ENCODE results near the gene SLC10A4. TPM values are rescaled to one million over a fixed set of nuclear protein-coding genes. Genes with fewer than 3 reads are reported as not detected.
"Not testable (repeated sequence)": the region's sequence is repeated elsewhere in the genome, so short reads cannot be mapped to it uniquely, and the experiment has no call there.

SLC10A4 gene
- total RNA-seq, 4 donors from 2014 or later: 0.26 to 0.34 TPM; not detected in 2

- DNase-seq (ENCODE audit: low spot score in 2 of 2): no peak
- TF ChIP-seq CTCF (IDR thresholded peaks at IDR 0.05) (no peak), EP300 (IDR thresholded peaks at IDR 0.05) (no peak), POLR2AphosphoS5 (IDR thresholded peaks at IDR 0.05) (no peak), POLR2A (IDR thresholded peaks at IDR 0.05) (no peak)
- Histone ChIP-seq H3K4me1 (no peaks in the 10 kb centered on the region), H3K4me3 (no peak overlapping the region), H3K36me3 (no peaks in the 10 kb centered on the region), H3K9me3 (no peaks in the 10 kb centered on the region), H3K27ac (no peak overlapping the region), H3K27me3 (no peaks in the 10 kb centered on the region)
- 95% methylated on average over 1 of the region's 1 CpG for WGBS
These were observed 36.5 kb upstream of the SLC10A4 start for GRCh38 chr4:48446642-48447041.

- H3K36me3 ChIP-seq: no peaks in the 10 kb centered on the region
- H3K9me3 ChIP-seq: no peaks in the 10 kb centered on the region
- H3K27ac ChIP-seq: no peak overlapping the region
- 95% methylated on average over 10 of the region's 10 CpGs for whole genome bisulfite sequencing
- H3K4me3 ChIP-seq: no peak overlapping the region
- H3K27me3 ChIP-seq: no peaks in the 10 kb centered on the region
- H3K4me1 ChIP-seq: no peaks in the 10 kb centered on the region
- DNase-seq (ENCODE audit: low spot score in 2 of 2): no peak
- no peak for TF ChIP-seq CTCF (IDR thresholded peaks at IDR 0.05)
- no peak for TF ChIP-seq POLR2AphosphoS5 (IDR thresholded peaks at IDR 0.05)
- TF ChIP-seq EP300 (IDR thresholded peaks at IDR 0.05): no peak
- TF ChIP-seq POLR2A (IDR thresholded peaks at IDR 0.05): no peak
These were observed 34.0 kb upstream of the SLC10A4 start for GRCh38 chr4:48449151-48449550.

GRCh38 chr4:48450740-48451139 lies 32.4 kb upstream of the SLC10A4 start:
- no peak overlapping the region for H3K27ac ChIP-seq
- no peaks in the 10 kb centered on the region for H3K36me3 ChIP-seq
- no peaks in the 10 kb centered on the region for H3K4me1 ChIP-seq
- DNase-seq (ENCODE audit: low spot score in 2 of 2): no peak
- no peaks in the 10 kb centered on the region for H3K27me3 ChIP-seq
- H3K4me3 ChIP-seq: no peak overlapping the region
- H3K9me3 ChIP-seq: no peaks in the 10 kb centered on the region
- 89% methylated on average over 3 of the region's 3 CpGs for WGBS
- TF ChIP-seq CTCF (IDR thresholded peaks at IDR 0.05): no peak
- TF ChIP-seq POLR2AphosphoS5 (IDR thresholded peaks at IDR 0.05): no peak
- TF ChIP-seq EP300 (IDR thresholded peaks at IDR 0.05): no peak
- TF ChIP-seq POLR2A (IDR thresholded peaks at IDR 0.05): no peak

- H3K27me3 ChIP-seq; H3K4me3 ChIP-seq; H3K27ac ChIP-seq; H3K4me1 ChIP-seq; DNase-seq (ENCODE audit: low spot score in 2 of 2); H3K9me3 ChIP-seq; H3K36me3 ChIP-seq: not testable (repeated sequence)
- WGBS: 86% methylated on average over 3 of the region's 3 CpGs
These were observed 31.5 kb upstream of the SLC10A4 start for GRCh38 chr4:48451656-48452055.

GRCh38 chr4:48454591-48454990 lies 28.6 kb upstream of the SLC10A4 start:
- WGBS: 98% methylated on average over 2 of the region's 2 CpGs
- DNase-seq (ENCODE audit: low spot score in 2 of 2): no peak
- Histone ChIP-seq H3K9me3 (no peaks in the 10 kb centered on the region), H3K36me3 (no peaks in the 10 kb centered on the region), H3K4me3 (no peak overlapping the region), H3K27ac (no peak overlapping the region), H3K4me1 (no peaks in the 10 kb centered on the region), H3K27me3 (no peaks in the 10 kb centered on the region)
- TF ChIP-seq POLR2AphosphoS5 (IDR thresholded peaks at IDR 0.05): no peak
- TF ChIP-seq POLR2A (IDR thresholded peaks at IDR 0.05): no peak
- TF ChIP-seq EP300 (IDR thresholded peaks at IDR 0.05): no peak
- TF ChIP-seq CTCF (IDR thresholded peaks at IDR 0.05): no peak

- H3K36me3 ChIP-seq: no peaks in the 10 kb centered on the region
- H3K9me3 ChIP-seq: no peaks in the 10 kb centered on the region
- no peak for DNase-seq (ENCODE audit: low spot score in 2 of 2)
- H3K27me3 ChIP-seq: no peaks in the 10 kb centered on the region
- H3K4me3 ChIP-seq: no peak overlapping the region
- no peak overlapping the region for H3K27ac ChIP-seq
- H3K4me1 ChIP-seq: no peaks in the 10 kb centered on the region
- TF ChIP-seq CTCF (IDR thresholded peaks at IDR 0.05) (no peak), POLR2AphosphoS5 (IDR thresholded peaks at IDR 0.05) (no peak), POLR2A (IDR thresholded peaks at IDR 0.05) (no peak), EP300 (IDR thresholded peaks at IDR 0.05) (no peak)
These were observed 22.1 kb upstream of the SLC10A4 start for GRCh38 chr4:48461000-48461399.
